Transverse colon (tissue), 4 donors: ENCODE results near the gene MPPED2.

ENCODE experiments used
- EP300 ChIP-seq: sonication (generic); formaldehyde crosslinking; IDR thresholded peaks from one replicate; pipeline ENCODE4 v1.6.1; 2017; ENCODE audit warnings: antibody characterized with exemption, low read depth
- POLR2A ChIP-seq: fragments of 450-650 bp; IDR thresholded peaks from one replicate; pipeline ENCODE4 v1.6.1; 2016; ENCODE audit warnings: antibody characterized with exemption, mild to moderate bottlenecking, moderate library complexity
- POLR2AphosphoS5 ChIP-seq, 3 donors: sonication (generic); formaldehyde crosslinking; IDR thresholded peaks; one replicate each; pipeline ENCODE4 v1.6.1; 2016; ENCODE audit warnings: antibody characterized with exemption in 3 of 3
- TF ChIP-seq, protein P1 (sequence below), 5 experiments: fragments of 200-600 bp in 3 of 5; fragments of 450-650 bp in 2 of 5; sonication (generic) in 3 of 5; IDR thresholded peaks; 1 replicate in 2 of 5; 2 replicates in 3 of 5; pipeline ENCODE4 v1.5.1; 2016 to 2017; ENCODE audit warnings: antibody characterized with exemption in 5 of 5, inconsistent platforms in 3 of 5, mild to moderate bottlenecking in 2 of 5, moderate library complexity in 1 of 5

DNA sequence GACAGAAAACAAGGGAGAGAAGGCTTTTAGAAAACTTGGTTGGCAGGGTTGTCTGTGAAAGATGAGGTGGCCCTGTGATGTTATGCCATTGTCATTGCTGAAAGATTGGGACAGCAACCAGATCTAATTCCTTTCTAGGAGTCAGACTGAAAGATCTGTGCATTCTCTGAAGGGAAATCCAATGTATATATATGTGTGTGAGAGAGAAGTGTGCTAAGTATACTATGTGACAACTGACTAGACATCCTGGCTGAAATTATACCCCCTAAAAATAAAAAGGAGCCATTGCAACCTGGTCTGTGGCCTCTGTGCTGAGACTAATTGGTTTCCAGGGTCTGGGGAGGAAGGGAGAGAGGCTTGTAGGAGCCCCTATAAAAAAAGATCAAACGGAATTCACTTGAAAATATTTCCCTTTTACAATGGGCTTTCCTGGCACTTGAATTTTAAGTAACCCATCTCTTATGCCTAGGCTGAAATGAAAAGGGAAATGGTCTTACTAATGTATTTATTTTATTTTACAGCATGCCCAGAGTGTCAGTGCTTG is 1.2 kb upstream of the MPPED2 start:
- no peak for TF ChIP-seq POLR2AphosphoS5 (IDR thresholded peaks at IDR 0.05)
- TF ChIP-seq, protein P1, sequence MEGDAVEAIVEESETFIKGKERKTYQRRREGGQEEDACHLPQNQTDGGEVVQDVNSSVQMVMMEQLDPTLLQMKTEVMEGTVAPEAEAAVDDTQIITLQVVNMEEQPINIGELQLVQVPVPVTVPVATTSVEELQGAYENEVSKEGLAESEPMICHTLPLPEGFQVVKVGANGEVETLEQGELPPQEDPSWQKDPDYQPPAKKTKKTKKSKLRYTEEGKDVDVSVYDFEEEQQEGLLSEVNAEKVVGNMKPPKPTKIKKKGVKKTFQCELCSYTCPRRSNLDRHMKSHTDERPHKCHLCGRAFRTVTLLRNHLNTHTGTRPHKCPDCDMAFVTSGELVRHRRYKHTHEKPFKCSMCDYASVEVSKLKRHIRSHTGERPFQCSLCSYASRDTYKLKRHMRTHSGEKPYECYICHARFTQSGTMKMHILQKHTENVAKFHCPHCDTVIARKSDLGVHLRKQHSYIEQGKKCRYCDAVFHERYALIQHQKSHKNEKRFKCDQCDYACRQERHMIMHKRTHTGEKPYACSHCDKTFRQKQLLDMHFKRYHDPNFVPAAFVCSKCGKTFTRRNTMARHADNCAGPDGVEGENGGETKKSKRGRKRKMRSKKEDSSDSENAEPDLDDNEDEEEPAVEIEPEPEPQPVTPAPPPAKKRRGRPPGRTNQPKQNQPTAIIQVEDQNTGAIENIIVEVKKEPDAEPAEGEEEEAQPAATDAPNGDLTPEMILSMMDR (IDR thresholded peaks at IDR 0.05): no peak
- no peak for TF ChIP-seq POLR2A
- no peak for TF ChIP-seq EP300
